ENCODE measurements around the gene STAT3.
A peak's percentile ranks its signal among the peaks of the same experiment; 100 is the strongest.
"Not testable (repeated sequence)": the region's sequence is repeated elsewhere in the genome, so short reads cannot be mapped to it uniquely, and the experiment has no call there.

STAT3 gene

DNA sequence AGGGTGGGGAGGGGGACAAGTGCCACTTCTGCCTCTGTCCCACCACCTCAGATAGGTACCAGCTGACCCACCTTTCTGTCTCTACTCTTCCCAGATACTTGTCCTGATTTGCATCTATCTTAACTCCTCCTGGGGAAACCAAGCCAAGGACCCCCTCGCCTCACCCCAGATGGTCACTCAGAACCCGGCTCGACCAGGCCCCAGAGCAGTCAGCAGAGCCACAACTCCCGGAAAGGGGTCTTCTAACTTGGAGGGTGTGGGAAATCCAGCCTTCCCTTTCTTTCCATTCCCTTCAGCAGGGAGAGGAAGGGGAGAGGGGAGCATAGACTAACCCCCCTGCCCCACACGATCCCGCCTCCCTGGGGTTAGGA lies 32.9 kb upstream of the STAT3 start:
- no peak overlapping the region for H3K4me3 ChIP-seq (ENCODE audit: low read depth, low read length)
- DNase-seq (ENCODE audit: low read depth): no peak
- TF ChIP-seq, protein P1, sequence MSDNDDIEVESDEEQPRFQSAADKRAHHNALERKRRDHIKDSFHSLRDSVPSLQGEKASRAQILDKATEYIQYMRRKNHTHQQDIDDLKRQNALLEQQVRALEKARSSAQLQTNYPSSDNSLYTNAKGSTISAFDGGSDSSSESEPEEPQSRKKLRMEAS (IDR thresholded peaks at IDR 0.05; ENCODE audit: low read depth, low read length): no peak
- TF ChIP-seq, protein P2, sequence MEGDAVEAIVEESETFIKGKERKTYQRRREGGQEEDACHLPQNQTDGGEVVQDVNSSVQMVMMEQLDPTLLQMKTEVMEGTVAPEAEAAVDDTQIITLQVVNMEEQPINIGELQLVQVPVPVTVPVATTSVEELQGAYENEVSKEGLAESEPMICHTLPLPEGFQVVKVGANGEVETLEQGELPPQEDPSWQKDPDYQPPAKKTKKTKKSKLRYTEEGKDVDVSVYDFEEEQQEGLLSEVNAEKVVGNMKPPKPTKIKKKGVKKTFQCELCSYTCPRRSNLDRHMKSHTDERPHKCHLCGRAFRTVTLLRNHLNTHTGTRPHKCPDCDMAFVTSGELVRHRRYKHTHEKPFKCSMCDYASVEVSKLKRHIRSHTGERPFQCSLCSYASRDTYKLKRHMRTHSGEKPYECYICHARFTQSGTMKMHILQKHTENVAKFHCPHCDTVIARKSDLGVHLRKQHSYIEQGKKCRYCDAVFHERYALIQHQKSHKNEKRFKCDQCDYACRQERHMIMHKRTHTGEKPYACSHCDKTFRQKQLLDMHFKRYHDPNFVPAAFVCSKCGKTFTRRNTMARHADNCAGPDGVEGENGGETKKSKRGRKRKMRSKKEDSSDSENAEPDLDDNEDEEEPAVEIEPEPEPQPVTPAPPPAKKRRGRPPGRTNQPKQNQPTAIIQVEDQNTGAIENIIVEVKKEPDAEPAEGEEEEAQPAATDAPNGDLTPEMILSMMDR (IDR thresholded peaks at IDR 0.05; ENCODE audit: low read depth, low read length): no peak
- TF ChIP-seq POLR2A (IDR thresholded peaks at IDR 0.05; ENCODE audit: extremely low read depth, insufficient read length): no peak
- no peak for TF ChIP-seq MYC (IDR thresholded peaks at IDR 0.05; ENCODE audit: low read depth, low read length)

DNA sequence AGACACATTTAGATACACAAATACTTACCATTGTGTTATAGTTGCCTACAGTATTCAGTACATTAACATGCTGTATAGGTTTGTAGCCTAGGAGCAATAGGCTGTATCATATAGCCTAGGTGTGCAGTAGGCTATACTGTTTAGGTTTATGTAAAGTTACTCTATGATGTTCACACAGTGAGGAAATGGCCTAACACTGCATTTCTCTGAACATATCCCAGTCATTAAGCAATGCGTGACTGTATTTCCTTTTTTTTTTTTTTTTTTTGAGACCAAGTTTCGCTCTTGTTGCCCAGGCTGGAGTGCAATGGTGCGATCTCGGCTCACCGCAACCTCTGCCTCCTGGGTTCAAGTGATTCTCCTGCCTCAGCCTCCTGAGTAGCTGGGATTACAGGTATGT lies 29.7 kb upstream of the STAT3 start:
- not testable (repeated sequence) for H3K4me3 ChIP-seq (ENCODE audit: low read depth, low read length); DNase-seq (ENCODE audit: low read depth)

DNA sequence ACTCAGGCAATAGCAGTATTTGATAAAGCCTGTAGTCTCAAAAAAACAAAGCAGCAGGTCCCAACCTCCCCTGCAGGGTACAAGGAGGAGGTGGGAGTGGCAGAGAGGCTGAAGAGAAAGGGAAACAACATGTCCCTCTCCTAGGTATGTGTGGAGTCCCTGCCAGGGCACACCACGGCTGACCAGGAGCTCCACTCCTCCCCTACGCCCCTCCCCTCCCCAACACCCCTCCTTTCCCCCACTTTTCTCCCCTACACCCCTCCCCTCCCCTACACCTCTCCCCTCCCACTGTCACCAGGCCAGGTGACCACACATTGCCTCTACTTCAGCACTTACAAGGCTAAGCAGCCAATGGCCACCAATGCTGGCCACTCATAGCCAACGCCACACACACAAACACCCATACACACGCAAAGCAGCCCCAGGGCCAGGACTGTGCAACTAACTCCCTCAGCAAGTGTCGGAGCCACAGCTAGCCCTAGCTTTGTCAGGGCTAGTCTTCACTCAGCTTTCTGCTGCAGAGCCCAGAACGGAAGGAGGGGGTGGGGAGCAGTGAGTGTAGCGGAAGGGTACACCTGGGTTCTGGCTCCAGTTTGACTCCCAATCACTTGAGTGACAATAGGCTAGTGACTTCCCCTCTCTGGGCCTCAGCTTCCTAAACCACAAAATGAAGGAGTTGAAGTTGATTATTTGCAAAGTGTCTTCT lies 26.6 kb upstream of the STAT3 start:
- no peak overlapping the region for H3K4me3 ChIP-seq (ENCODE audit: low read depth, low read length)
- 0 out of 2 replicates have a peak, but pooled peaks have one; percentile 12 for TF ChIP-seq MYC (IDR thresholded peaks at IDR 0.05; ENCODE audit: low read depth, low read length)
- TF ChIP-seq, protein P2 (IDR thresholded peaks at IDR 0.05; ENCODE audit: low read depth, low read length): no peak
- DNase-seq (ENCODE audit: low read depth): peak; percentile 50

DNA sequence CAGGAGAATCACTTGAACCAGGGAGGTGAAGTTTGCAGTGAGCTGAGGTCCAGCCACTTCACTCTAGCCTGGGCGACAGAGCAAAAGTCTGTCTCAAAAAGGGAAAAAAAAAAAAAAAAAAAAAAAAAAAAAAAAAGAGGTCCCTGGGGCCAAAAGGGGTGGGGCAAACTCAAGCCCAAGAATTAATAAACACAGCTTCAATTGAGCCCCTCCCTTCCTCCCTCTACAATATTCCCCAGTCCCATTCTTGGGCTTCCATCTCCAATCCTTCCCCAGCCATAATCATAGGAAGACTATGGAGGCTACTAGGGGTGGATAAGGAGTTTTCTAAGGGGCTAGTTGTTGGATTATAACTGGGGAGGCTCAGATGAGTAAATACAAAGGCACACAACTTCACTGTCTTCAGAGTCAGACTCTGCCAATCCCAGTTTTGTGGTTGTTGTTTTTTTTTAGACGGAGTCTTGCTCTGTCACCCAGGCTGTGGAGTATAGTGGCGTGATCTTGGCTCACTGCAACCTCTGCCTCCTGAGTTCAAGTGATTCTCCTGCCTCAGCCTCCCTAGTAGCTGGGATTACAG lies 25.3 kb upstream of the STAT3 start:
- H3K4me3 ChIP-seq (ENCODE audit: low read depth, low read length): no peak overlapping the region
- DNase-seq (ENCODE audit: low read depth): no peak
- TF ChIP-seq POLR2A (IDR thresholded peaks at IDR 0.05; ENCODE audit: extremely low read depth, insufficient read length) (no peak), MYC (IDR thresholded peaks at IDR 0.05; ENCODE audit: low read depth, low read length) (no peak)
- TF ChIP-seq, protein P2 (IDR thresholded peaks at IDR 0.05; ENCODE audit: low read depth, low read length): no peak
- TF ChIP-seq, protein P1 (IDR thresholded peaks at IDR 0.05; ENCODE audit: low read depth, low read length): no peak

DNA sequence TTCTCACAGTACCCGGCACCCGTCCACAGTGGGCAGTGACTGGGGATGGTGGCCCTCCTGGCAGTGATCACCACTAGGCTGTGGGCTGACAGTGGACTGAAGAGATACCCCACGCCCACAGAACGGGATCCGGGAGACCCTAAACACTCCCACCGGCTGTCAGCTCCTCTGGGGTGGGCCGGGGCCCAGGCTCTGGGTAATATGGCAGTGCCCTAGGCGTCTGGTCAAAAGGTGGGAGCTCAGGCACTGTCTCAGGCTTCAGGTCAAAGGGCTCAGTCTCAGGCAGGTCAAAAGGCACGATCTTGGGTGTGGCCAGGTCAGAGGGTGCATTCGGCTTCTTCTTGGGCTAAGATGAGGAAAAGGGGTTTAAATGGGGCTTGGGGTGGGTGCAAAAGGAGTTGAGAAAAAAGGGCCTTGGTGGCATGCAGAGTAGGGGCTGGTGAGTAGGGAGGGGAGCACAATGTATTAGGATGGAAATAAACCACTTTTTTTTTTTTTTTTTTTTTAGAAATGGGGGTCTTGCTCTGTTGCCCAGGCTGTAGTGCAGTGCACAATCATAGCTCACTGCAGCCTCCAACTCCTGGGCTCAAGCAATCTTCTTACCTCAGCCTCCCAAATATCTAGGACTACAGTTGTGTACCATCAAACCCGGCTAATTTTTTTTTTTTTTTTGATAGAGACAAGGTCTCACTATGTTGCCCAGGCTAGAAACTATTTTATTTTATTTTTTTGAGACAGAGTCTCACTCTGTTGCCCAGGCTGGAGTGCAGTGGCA lies 23.9 kb upstream of the STAT3 start:
- TF ChIP-seq POLR2A (IDR thresholded peaks at IDR 0.05; ENCODE audit: extremely low read depth, insufficient read length): no peak
- no peak for DNase-seq (ENCODE audit: low read depth)
- no peak overlapping the region for H3K4me3 ChIP-seq (ENCODE audit: low read depth, low read length)

DNA sequence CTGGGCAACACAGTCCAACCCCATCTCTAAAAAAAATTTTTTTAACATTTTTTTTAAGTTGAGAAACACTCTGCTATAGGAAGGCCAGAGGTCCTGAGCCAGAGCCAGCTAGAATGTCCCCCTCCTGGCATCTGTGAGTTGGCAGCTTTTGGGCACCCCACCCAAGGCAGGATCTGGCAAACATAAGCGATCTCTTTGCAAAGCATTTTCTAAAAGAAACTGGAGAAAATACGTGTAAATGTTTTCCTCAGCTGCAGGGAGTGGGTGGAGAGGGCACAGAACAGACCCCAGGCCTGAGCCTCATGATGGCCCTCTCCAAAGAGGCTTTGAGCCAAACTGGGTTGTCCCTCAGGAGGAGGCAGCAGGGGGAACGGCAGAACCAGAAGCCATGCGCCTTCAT lies 23.1 kb upstream of the STAT3 start:
- no peak for DNase-seq (ENCODE audit: low read depth)
- H3K4me3 ChIP-seq (ENCODE audit: low read depth, low read length): no peak overlapping the region
- TF ChIP-seq MYC (IDR thresholded peaks at IDR 0.05; ENCODE audit: low read depth, low read length): no peak
- TF ChIP-seq, protein P2 (IDR thresholded peaks at IDR 0.05; ENCODE audit: low read depth, low read length): no peak

DNA sequence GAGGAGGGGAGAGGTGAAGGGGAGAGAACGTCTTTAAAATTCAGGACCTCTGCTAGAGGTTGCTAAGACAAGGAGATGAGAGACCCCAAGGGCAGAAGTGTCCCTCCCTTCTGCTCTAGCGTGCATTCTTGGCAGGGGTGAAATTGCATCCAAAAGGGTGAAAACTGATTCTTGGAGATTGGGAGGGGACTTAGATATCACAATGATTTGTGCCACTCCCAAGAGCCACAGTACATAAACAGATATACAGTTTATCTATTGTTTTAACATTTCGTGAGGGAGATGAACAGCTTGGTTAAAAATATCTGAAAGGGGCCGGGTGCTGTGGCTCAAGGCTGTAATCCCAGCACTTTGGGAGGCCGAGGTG lies 22.1 kb upstream of the STAT3 start:
- TF ChIP-seq POLR2A (IDR thresholded peaks at IDR 0.05; ENCODE audit: extremely low read depth, insufficient read length) (no peak), MYC (IDR thresholded peaks at IDR 0.05; ENCODE audit: low read depth, low read length) (no peak)
- TF ChIP-seq, protein P2 (IDR thresholded peaks at IDR 0.05; ENCODE audit: low read depth, low read length): no peak
- TF ChIP-seq, protein P1 (IDR thresholded peaks at IDR 0.05; ENCODE audit: low read depth, low read length): no peak
- H3K4me3 ChIP-seq (ENCODE audit: low read depth, low read length): no peak overlapping the region
- no peak for DNase-seq (ENCODE audit: low read depth)
